ENCODE measurements around the gene JPH3.

- TF ChIP-seq EZH2 (IDR thresholded peaks at IDR 0.05; ENCODE audit: insufficient read depth, poor library complexity, severe bottlenecking) (no peak), EZH2phosphoT487 (IDR thresholded peaks at IDR 0.05; ENCODE audit: insufficient read depth, low read depth) (no peak)
Observed at GRCh38 chr16:87564524-87564778, 37.9 kb upstream of the JPH3 start.
